ENCODE measurements around the gene MAN2A2. TPM values are rescaled to one million over a fixed set of nuclear protein-coding genes. Genes with fewer than 3 reads are reported as not detected.

The MAN2A2 gene
- total and polyA plus RNA-seq, 2 of the 8 experiments (the other 6 are each of a cell fraction or from before 2014, with no cell fraction given) = 23.1 to 29.7 TPM

GRCh38 chr15:90946538-90946937, 43.4 kb downstream of the MAN2A2 start (continued):
- TF ChIP-seq EP300 (IDR thresholded peaks at IDR 0.05; ENCODE audit: borderline replicate concordance in 1 of 2, low read depth in 2 of 2, low read length in 2 of 2) (no peak), EZH2 (IDR thresholded peaks at IDR 0.05; ENCODE audit: low read depth, low read length, severe bottlenecking) (no peak)
